Stimulated activated CD4-positive, alpha-beta T cell treated with anti-CD3 and anti-CD28 coated beads, Interleukin-12 subunit alpha, Interleukin-12 subunit beta, amount 100 ng/mL, for 24 hours (primary cell): ENCODE results near the gene KMT2D.

Experiments used
- DNase-seq, 2 experiments: peaks; one replicate each; pipeline ENCODE4 v3.0.0-alpha.2; 2020; ENCODE audit warnings: low read depth in 2 of 2

Gene KMT2D

DNA sequence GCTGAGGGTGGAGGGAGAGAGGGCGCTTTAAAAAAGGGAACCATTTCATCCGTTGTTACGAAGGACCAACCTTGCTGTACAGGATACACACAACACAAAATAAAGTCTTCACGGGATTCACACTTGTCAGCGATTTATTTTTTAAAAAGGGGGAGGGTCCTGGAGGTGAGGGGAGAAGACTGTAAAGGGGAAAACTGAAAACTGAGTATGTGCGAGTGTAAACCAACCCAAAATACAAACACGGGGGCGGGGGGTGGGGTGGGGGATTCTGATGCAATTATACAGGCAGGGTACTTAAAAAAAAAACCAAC lies 41.5 kb downstream of the KMT2D start:
- no peak for DNase-seq

- DNase-seq, result peak; percentile 90 to 91
Observed at GRCh38 chr12:49018261-49019119, 42.1 kb downstream of the KMT2D start, which contains the start of gene PRKAG1. Gene PRKAG1 (minus strand): TSS chr12:49018776. CDS start chr12:49018740, 36 bp downstream.

DNA sequence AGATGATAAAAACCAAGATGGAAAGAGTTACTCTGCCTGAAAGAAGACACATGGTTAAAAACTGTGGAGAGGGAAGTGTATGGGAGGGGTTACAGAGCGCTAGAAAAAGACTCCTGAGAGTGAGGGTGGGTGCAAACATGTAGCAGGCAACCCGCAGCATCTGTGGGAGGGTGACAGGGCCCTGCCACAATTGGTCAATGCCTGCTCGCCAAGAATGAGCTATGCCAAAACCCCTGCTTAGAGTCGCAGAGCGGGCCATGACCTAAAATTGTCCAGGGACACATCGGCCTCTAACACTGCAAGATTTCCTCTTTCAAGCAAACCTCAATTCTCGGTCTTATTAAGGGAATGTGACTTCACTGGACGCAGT lies 42.7 kb downstream of the KMT2D start:
- peak in 1 of 2 experiments; percentile 54 for DNase-seq

- no peak for DNase-seq
Observed at GRCh38 chr12:49015196-49015595, 45.4 kb downstream of the KMT2D start.

DNA sequence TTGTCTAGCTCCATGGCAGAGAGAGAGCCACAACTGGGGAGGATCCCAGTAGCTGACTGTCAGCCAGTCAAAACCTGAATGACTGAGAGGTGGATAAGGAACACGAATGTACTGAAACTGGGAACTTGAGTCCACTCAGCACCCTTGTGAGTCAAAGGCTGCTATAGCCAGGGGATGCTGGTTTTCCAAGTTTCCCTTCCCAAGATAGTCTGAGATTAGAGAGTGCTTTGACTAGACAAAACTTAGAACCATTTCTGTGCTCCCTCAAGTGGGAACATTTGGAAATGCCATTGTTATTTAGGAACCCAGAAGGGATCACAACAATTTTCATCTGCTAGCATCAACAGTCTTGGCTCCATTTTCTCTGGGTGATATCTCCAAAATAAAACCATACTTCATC lies 46.0 kb downstream of the KMT2D start:
- no peak for DNase-seq

DNA sequence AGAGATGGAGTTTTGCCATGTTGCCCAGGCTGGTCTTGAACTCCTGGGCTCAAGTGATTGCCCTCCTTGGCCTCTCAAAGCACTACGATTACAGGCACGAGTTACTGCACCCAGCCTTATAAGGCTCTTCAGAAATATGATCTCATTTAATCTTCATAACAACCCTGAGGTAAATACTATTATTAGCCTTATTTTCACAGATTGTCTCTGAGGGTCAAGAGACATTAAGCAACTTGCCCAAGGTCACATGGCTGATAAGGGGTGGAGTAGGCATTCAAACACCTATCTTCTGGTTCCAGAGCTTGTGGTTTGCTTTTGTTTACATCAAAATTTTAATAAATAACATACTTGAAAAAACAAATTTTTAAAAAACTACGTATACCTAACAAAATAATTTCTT lies 47.2 kb downstream of the KMT2D start:
- DNase-seq, result no peak

DNA sequence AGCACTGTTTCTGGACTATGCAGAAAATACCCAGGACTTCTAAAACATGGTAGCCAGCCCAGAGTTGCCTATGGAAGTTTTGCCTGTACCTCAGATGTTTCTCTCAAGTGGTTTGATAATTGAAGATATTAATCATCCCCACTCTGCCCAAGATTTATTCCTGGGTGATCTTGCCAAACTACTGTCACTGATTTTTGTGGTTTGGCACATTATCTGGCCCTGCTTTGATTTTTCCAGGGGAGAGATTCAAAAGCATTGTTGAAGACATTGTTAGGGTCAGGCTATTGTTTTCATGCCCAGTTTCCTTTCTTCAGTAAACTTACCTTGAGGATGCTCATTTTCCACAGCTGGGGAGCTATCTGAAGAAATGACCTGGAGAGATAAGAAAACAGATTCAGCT lies 47.9 kb downstream of the KMT2D start:
- DNase-seq, result no peak
